IPS DF 6.9 (cell line): ENCODE measurements around the gene TYMS.
"Not testable (repeated sequence)": the region's sequence is repeated elsewhere in the genome, so short reads cannot be mapped to it uniquely, and the experiment has no call there.

Source experiments
- DNase-seq: peaks from one replicate; pipeline ENCODE4 v3.0.0-alpha.2; 2013; ENCODE audit warnings: low read depth, low spot score
- H3K27ac ChIP-seq: one replicate; pipeline ENCODE4 v1.5.1; 2013; ENCODE audit warnings: low read length, control low read depth
- H3K27me3 ChIP-seq: 2 replicates; pipeline ENCODE4 v1.6.1; 2013; ENCODE audit warnings: mild to moderate bottlenecking, low read length; ENCODE audit not compliant: control insufficient read depth, insufficient read depth
- H3K36me3 ChIP-seq: 2 replicates; pipeline ENCODE4 v1.6.1; 2013; ENCODE audit warnings: low read length; ENCODE audit not compliant: control insufficient read depth, insufficient read depth
- H3K4me1 ChIP-seq: 2 replicates; pipeline ENCODE4 v1.6.1; 2013; ENCODE audit warnings: low read length; ENCODE audit not compliant: control insufficient read depth, insufficient read depth
- H3K4me3 ChIP-seq: 2 replicates; pipeline ENCODE4 v1.5.1; 2013; ENCODE audit warnings: mild to moderate bottlenecking, low read length
- H3K9me3 ChIP-seq: 2 replicates; pipeline ENCODE4 v1.6.1; 2013; ENCODE audit warnings: low read length, inconsistent platforms; ENCODE audit not compliant: control insufficient read depth, insufficient read depth
- WGBS: extraction: QIAGEN DNeasy Blood & Tissue Kit; methylation state at CpG from one replicate; pipeline ENCODE4 v1.1.7; 2013; ENCODE audit warnings: mixed read lengths, missing lambda C conversion rate; ENCODE audit not compliant: insufficient read length, insufficient coverage; 5-methylcytosine and 5-hydroxymethylcytosine counted together

TYMS gene

GRCh38 chr18:676069-676468, 18.6 kb downstream of the TYMS start:
- H3K36me3 ChIP-seq, result peaks cover 6% of the 10 kb centered on the region; the same call in 1 of the 2 replicates
- no peaks in the 10 kb centered on the region for H3K4me1 ChIP-seq
- no peak overlapping the region for H3K4me3 ChIP-seq
- no peak for DNase-seq
- H3K27ac ChIP-seq, result no peak overlapping the region
- H3K9me3 ChIP-seq, result no peaks in the 10 kb centered on the region
- no peaks in the 10 kb centered on the region for H3K27me3 ChIP-seq
- no CpG with 5 or more reads among the region's 5 CpGs for WGBS

DNA sequence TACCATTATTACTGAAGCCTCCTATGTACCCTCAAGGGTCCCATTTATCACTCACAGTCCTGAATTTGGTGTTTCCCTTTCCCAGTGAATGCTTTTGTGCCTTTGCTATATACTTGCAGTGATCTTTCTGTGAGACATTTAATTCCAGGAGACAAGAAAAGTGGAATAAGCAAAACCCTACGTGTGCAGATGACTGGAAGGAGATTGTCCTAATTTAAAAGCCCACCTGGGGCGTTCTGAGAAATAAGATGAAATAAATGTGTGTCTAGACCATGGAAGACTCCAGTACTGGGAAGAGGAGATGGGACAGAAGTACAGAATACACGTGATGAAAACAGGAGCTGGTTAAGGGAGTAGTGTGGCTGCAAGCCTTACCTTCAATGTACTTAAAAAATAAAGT, 19.3 kb downstream of the TYMS start:
- no peak for DNase-seq
- H3K9me3 ChIP-seq, result no peaks in the 10 kb centered on the region
- H3K36me3 ChIP-seq, result peaks cover 3% of the 10 kb centered on the region; the same call in 1 of the 2 replicates
- no peaks in the 10 kb centered on the region for H3K27me3 ChIP-seq
- no peaks in the 10 kb centered on the region for H3K4me1 ChIP-seq
- no peak overlapping the region for H3K27ac ChIP-seq
- no peak overlapping the region for H3K4me3 ChIP-seq
- no CpG with 5 or more reads among the region's 3 CpGs for WGBS

- H3K36me3 ChIP-seq, result peaks cover 7% of the 10 kb centered on the region; the same call in 1 of the 2 replicates
- WGBS, result no CpG with 5 or more reads among the region's 4 CpGs
- no peak overlapping the region for H3K4me3 ChIP-seq
- no peaks in the 10 kb centered on the region for H3K9me3 ChIP-seq
- H3K27me3 ChIP-seq, result no peaks in the 10 kb centered on the region
- no peak for DNase-seq
- H3K27ac ChIP-seq, result no peak overlapping the region
- no peaks in the 10 kb centered on the region for H3K4me1 ChIP-seq
These were observed 19.7 kb downstream of the TYMS start for GRCh38 chr18:677145-677544.

DNA sequence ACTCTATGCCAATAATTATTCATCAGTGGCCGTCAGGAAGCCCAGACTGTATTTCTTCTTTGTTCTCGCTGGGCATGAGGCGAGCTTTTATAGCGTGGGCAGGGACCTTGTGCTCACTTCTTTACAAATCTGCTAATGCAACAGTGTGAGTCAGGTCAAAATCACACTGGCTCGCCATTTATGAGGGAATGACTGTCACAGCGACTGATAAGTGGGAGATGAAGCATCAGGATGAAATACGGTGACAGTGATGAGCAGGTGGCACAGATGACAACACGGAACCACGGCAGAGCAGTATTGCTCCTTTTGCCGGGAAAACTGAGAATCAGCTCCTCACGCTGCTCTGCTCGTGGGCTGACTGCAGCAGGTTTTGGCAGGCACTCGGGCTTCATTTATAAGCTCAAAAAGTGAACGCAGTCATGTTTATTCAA, 20.5 kb downstream of the TYMS start:
- DNase-seq, result no peak
- H3K4me3 ChIP-seq, result no peak overlapping the region
- H3K27me3 ChIP-seq, result no peaks in the 10 kb centered on the region
- no peak overlapping the region for H3K27ac ChIP-seq
- H3K4me1 ChIP-seq, result no peaks in the 10 kb centered on the region
- H3K9me3 ChIP-seq, result no peaks in the 10 kb centered on the region
- no CpG with 5 or more reads among the region's 14 CpGs for WGBS
- H3K36me3 ChIP-seq, result peaks cover 5% of the 10 kb centered on the region; the same call in 1 of the 2 replicates

DNA sequence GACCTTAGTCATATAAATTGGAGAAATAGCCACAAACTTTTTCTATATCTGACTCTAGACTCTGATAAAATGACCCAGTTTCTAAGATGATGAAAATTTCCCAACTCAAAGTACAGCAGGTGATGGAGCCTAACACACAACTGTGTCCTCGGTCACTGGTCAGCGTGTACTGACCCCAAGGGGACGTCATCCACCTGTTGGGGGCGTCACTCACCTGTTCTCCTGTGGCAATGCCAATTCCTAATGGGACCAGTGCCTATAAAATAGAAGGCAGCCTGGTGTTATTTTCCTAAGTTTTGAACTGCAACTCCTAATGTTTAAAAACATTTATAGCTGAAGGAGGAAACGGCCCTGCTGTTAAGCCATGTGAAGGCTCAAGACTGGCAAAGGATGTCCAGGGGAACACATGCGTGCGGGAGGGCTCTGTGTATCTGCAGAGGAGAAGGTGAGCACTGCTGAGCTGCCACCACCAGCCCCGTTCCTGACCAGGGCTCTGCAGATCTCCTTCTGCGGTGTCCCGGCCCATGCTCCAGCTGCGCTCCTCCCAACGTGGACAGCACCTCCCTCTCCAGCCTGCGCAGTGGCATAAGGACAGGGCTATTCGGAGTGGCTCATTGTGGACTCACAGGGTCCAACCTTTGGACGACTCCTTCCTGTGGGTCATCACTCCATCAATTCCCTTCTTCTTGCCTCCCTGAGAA, 21.2 kb downstream of the TYMS start:
- Histone ChIP-seq H3K4me1 (no peaks in the 10 kb centered on the region), H3K9me3 (no peaks in the 10 kb centered on the region), H3K27me3 (no peaks in the 10 kb centered on the region), H3K4me3 (no peak overlapping the region), H3K36me3 (peaks cover 5% of the 10 kb centered on the region; the same call in 1 of the 2 replicates), H3K27ac (no peak overlapping the region)
- no CpG with 5 or more reads among the region's 15 CpGs for WGBS
- no peak for DNase-seq

DNA sequence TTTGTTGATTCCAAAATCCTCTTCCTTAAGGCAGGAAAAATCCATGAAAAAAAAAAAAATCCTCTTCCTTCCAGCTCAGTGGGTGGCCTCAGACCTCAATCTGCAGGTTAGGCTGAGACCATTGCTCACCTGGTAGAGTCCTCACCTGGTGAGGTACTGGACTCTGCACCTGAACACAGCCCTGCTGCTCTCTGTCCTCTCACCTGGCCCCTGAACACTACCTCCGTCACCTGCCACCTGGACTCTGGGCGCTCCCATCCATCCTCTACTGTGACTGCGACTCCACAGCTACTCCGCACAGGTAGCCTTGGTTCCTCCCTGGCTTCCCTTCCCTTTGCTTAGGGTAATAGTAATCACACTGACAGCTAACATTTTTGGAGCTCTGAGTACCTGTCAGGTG, 22.1 kb downstream of the TYMS start:
- Histone ChIP-seq H3K4me3 (no peak overlapping the region), H3K27me3 (no peaks in the 10 kb centered on the region), H3K36me3 (peaks cover 5% of the 10 kb centered on the region; the same call in 1 of the 2 replicates), H3K4me1 (no peaks in the 10 kb centered on the region), H3K9me3 (no peaks in the 10 kb centered on the region), H3K27ac (no peak overlapping the region)
- no CpG with 5 or more reads among the region's 4 CpGs for WGBS
- DNase-seq, result no peak

GRCh38 chr18:680392-680791, 22.9 kb downstream of the TYMS start:
- Histone ChIP-seq H3K9me3 (no peaks in the 10 kb centered on the region), H3K27me3 (no peaks in the 10 kb centered on the region), H3K27ac (no peak overlapping the region), H3K4me1 (no peaks in the 10 kb centered on the region), H3K36me3 (peaks cover 5% of the 10 kb centered on the region; the same call in 1 of the 2 replicates), H3K4me3 (no peak overlapping the region)
- WGBS, result no CpG with 5 or more reads among the region's 4 CpGs
- DNase-seq, result no peak

GRCh38 chr18:681985-682384, 24.5 kb downstream of the TYMS start:
- Histone ChIP-seq H3K4me3 (no peak overlapping the region), H3K4me1 (peaks cover 5% of the 10 kb centered on the region), H3K27me3 (no peaks in the 10 kb centered on the region), H3K9me3 (no peaks in the 10 kb centered on the region), H3K27ac (no peak overlapping the region), H3K36me3 (peaks cover 5% of the 10 kb centered on the region; the same call in 1 of the 2 replicates)
- no peak for DNase-seq
- WGBS, result no CpG with 5 or more reads among the region's 5 CpGs

- DNase-seq, H3K4me3 ChIP-seq, H3K27me3 ChIP-seq, H3K9me3 ChIP-seq, H3K36me3 ChIP-seq, H3K27ac ChIP-seq, H3K4me1 ChIP-seq: not testable (repeated sequence)
- WGBS, result no CpG with 5 or more reads among the region's 9 CpGs
These were observed 25.0 kb downstream of the TYMS start for GRCh38 chr18:682416-682815.

- H3K4me3 ChIP-seq, result no peak overlapping the region
These were observed 25.4 kb downstream of the TYMS start for GRCh38 chr18:682833-683232.

GRCh38 chr18:683531-683930, 26.1 kb downstream of the TYMS start:
- H3K27ac ChIP-seq, result no peak overlapping the region
- peaks cover 9% of the 10 kb centered on the region for H3K4me1 ChIP-seq
- no peaks in the 10 kb centered on the region for H3K9me3 ChIP-seq
- H3K4me3 ChIP-seq, result no peak overlapping the region
- no CpG with 5 or more reads among the region's 5 CpGs for WGBS
- no peak for DNase-seq
- no peaks in the 10 kb centered on the region for H3K27me3 ChIP-seq
- peaks cover 5% of the 10 kb centered on the region; the same call in 1 of the 2 replicates for H3K36me3 ChIP-seq

More at GRCh38 chr18:682833-683232, 25.4 kb downstream of the TYMS start:
- peaks cover 8% of the 10 kb centered on the region for H3K4me1 ChIP-seq
- H3K9me3 ChIP-seq, result no peaks in the 10 kb centered on the region
- no peak overlapping the region for H3K27ac ChIP-seq
- DNase-seq, result no peak
- peaks cover 5% of the 10 kb centered on the region; the same call in 1 of the 2 replicates for H3K36me3 ChIP-seq
- no peaks in the 10 kb centered on the region for H3K27me3 ChIP-seq
